NB4 (cell line): ENCODE data around the gene PSMB5.
A peak's percentile ranks its signal among the peaks of the same experiment; 100 is the strongest.

ENCODE experiments used
- CTCF ChIP-seq: IDR thresholded peaks from one replicate; pipeline ENCODE4 v1.5.1; 2012; ENCODE audit warnings: low read depth, low read length
- MAX ChIP-seq: IDR thresholded peaks from 2 replicates; pipeline ENCODE4 v1.6.1; 2011; ENCODE audit warnings: low read depth, low read length

- no peak for TF ChIP-seq MAX
- peak; percentile 62 for TF ChIP-seq CTCF
Measured at GRCh38 chr14:23076785-23077408, 42.2 kb upstream of the PSMB5 start.
